HTERT RPE-1 (cell line): ENCODE measurements around the gene SEMA3A.

Experiments used
- in situ Hi-C: fragments of 300-500 bp; cut with MboI; formaldehyde crosslinking; loops from 4 replicates; pipeline ENCODE4 v1.14.3; 2020; ENCODE audit warnings: low sequenced_read_pairs

The SEMA3A gene

GRCh38 chr7:83946801-83947200 is 247.8 kb downstream of the SEMA3A start:
- in situ Hi-C loops = no loop called here

DNA sequence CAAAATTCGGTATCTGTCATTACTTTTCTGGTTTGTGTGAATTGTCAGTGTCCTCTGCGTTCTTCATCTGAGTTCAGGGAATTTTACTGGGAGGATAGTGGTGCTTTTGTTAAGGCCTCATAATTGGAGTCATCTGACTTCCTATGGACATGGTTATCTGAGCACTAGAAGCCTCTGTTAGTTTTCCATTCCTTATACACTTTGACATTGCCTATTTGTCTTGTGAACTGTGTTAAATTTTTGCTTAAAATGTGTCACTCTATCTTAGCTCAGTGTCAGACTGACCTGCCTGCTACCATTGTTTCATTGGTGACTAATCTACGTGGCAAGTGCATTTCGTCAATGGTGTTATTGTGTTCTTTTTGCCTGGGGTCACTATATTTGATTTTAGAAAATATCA is 253.3 kb downstream of the SEMA3A start:
- in situ Hi-C loops = no loop called here

- in situ Hi-C loops = no loop called here
Measured at GRCh38 chr7:83937930-83938329, 256.7 kb downstream of the SEMA3A start.

GRCh38 chr7:83936056-83936708 is 258.4 kb downstream of the SEMA3A start:
- in situ Hi-C loops = no loop called here

GRCh38 chr7:83934118-83934734 is 260.4 kb downstream of the SEMA3A start:
- in situ Hi-C loops = no loop called here

DNA sequence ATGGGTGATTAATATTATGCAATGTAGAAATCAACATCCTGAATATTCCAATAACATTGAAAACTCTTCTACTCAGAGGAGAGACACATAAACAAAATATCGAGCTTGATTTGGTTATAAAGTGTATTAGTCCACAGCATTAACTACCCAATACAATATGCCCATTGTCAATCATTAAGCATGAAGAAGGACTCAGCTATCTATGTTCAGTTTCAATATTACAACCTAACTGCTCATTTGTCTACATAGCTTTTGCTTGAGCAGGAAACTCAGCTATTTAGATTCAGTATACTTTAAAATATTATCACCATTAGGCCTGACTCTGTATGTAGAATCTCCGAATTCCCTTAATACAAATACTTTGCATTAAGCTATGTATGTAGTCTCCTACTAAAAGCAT is 262.6 kb downstream of the SEMA3A start:
- in situ Hi-C loops = no loop called here

- in situ Hi-C loops = no loop called here
Measured at GRCh38 chr7:83930262-83930661, 264.3 kb downstream of the SEMA3A start.

DNA sequence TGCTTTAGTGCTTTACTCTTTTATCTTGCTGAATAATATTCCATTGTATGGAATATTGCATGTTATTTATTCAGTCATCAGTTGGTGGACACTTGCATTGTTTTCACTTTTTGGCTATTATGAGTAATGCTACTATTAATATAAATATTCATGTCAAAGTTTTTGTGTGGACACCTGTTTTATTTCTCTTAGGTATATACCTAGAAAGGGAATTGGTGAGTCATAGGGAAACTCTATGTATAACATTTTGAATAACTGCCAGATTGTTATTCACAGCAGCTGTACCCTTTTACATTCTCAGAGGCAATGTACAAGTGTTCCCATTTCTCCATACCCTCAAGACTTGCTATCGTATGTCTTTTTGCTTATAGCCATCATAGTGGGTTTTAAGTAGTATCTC is 268.7 kb downstream of the SEMA3A start:
- in situ Hi-C loops = no loop called here

GRCh38 chr7:83921941-83922607 is 272.5 kb downstream of the SEMA3A start:
- in situ Hi-C loops = no loop called here

DNA sequence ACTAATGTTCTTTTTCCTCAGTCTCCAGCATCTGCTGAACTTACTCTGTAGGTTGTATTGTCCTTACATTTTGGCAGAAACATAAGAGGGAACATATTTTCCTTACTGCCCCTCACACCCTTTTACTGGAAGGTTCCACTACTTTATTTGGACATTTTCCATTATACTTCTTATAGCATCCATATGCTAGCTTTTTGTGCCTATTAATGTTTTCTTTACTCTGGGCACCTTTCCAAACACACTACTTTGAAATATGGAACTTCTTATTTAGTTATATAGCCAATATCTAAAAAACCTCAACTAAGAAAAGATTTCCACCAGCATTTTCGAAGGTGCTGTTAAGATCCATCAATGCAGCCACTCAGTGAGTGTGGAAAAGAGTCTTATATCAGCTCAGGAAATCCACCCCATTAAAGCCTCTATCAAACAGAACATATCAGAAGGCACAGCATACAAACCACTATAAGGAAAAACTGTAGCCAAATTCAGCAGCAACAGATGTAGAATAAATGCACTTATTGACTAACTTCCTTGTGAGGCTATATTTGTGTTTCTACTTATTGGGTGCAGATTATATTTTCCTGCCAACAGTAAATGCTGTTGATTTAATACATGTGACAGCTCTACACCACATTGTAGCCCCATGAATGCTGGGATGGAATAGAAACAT is 273.2 kb downstream of the SEMA3A start:
- in situ Hi-C loops = no loop called here

GRCh38 chr7:83918142-83918541 is 276.4 kb downstream of the SEMA3A start:
- in situ Hi-C loops = no loop called here

- in situ Hi-C loops = no loop called here
Measured at GRCh38 chr7:83913174-83913573, 281.4 kb downstream of the SEMA3A start.

- in situ Hi-C loops = no loop called here
Measured at GRCh38 chr7:83908526-83908925, 286.1 kb downstream of the SEMA3A start.
